HCT116 (cell line): ENCODE measurements around the gene CHD8. TPM values are rescaled to one million over a fixed set of nuclear protein-coding genes. Genes with fewer than 3 reads are reported as not detected.

ENCODE experiments used
- ATAC-seq: fragments of 200-7000 bp; cut with Tn5 transposase; 2 replicates; pipeline ENCODE4 v1.9.1; 2020; ENCODE audit warnings: mild to moderate bottlenecking, moderate library complexity
- BruUV-seq: library from RNA; stranded (reverse); fragments of 400-500 nt; replicated peaks from 2 replicates; lab custom pipeline; 2021; lab: Mats Ljungman, UMichigan
- CTCF ChIA-PET: fragments of 300-600 bp; sonication (Branson Sonifier 250); formaldehyde crosslinking; loops from one replicate; lab custom pipeline; 2021; ENCODE audit warnings: antibody characterized with exemption; lab: Charles Lee
- POLR2A ChIA-PET: fragments of 300-600, 350-600 bp; sonication (Branson Sonifier 250); formaldehyde crosslinking; loops from one replicate; lab custom pipeline; 2021; ENCODE audit warnings: antibody characterized with exemption; lab: Charles Lee
- RAD21 ChIA-PET, 2 experiments: fragments of 300-600 bp; sonication (Branson Sonifier 250); formaldehyde crosslinking; loops; one replicate each; lab custom pipeline; 2023; ENCODE audit warnings: low total read pairs in 2 of 2; ENCODE audit not compliant: uncharacterized antibody in 2 of 2, unreplicated experiment in 2 of 2, low non-redundant PET in 1 of 2; lab: Charles Lee
- DNase-seq: peaks from one replicate; pipeline ENCODE4 v3.0.0-alpha.2; 2010; ENCODE audit warnings: low read depth, low spot score
- H2AFZ ChIP-seq: fragments of 200-600 bp; shearing (Covaris generic), sonication (generic); 2 replicates; pipeline ENCODE4 v1.6.1; 2017; ENCODE audit warnings: low read depth, mixed run types, mixed read lengths, antibody characterized with exemption, low read length; ENCODE audit not compliant: poor library complexity, severe bottlenecking
- H3K27ac ChIP-seq: 2 replicates; pipeline ENCODE4 v1.5.1; 2012; ENCODE audit warnings: low read depth, low read length
- H3K27me3 ChIP-seq: fragments of 200-600 bp; sonication (generic); 2 replicates; pipeline ENCODE4 v1.6.1; 2016; ENCODE audit warnings: mixed run types, low read length, mixed read lengths; ENCODE audit not compliant: insufficient read depth
- H3K36me3 ChIP-seq, 2 experiments: fragments of 200-500 bp in 1 of 2; fragments of 200-600 bp in 1 of 2; sonication (Bioruptor generic) in 1 of 2; sonication (generic) in 1 of 2; 2 replicates each; pipeline versions ENCODE4 v1.5.1 to v1.6.1; 2014 to 2016; ENCODE audit warnings: low read length in 2 of 2, inconsistent platforms in 1 of 2, mixed read lengths in 1 of 2, mixed run types in 1 of 2; ENCODE audit not compliant: insufficient read depth in 2 of 2, control insufficient read depth in 1 of 2
- H3K4me1 ChIP-seq, 2 experiments: fragments of 200-600 bp in 1 of 2; sonication (generic) in 1 of 2; 2 replicates each; pipeline versions ENCODE4 v1.5.1 to v1.6.1; 2012 to 2017; ENCODE audit warnings: low read length in 2 of 2, inconsistent platforms in 1 of 2, mild to moderate bottlenecking in 1 of 2, mixed read lengths in 1 of 2, mixed run types in 1 of 2, moderate library complexity in 1 of 2; ENCODE audit not compliant: insufficient read depth in 2 of 2, control insufficient read depth in 1 of 2
- H3K4me2 ChIP-seq: fragments of 200-600 bp; sonication (generic); 2 replicates; pipeline ENCODE4 v1.6.1; 2017; ENCODE audit warnings: mixed run types, low read length, mixed read lengths
- H3K4me3 ChIP-seq, 2 experiments: fragments of 200-600 bp in 1 of 2; sonication (generic) in 1 of 2; replicated peaks in 1 of 2; 2 replicates each; pipeline ENCODE4 v1.5.1; 2011 to 2016; ENCODE audit warnings: low read length in 2 of 2, control low read depth in 1 of 2, low read depth in 1 of 2, mild to moderate bottlenecking in 1 of 2, mixed read lengths in 1 of 2, mixed run types in 1 of 2
- H3K79me2 ChIP-seq: fragments of 200-600 bp; sonication (generic); 2 replicates; pipeline ENCODE4 v1.6.1; 2017; ENCODE audit warnings: mild to moderate bottlenecking, mixed run types, low read length, moderate library complexity, mixed read lengths; ENCODE audit not compliant: insufficient read depth
- H3K9ac ChIP-seq: fragments of 200-600 bp; sonication (generic); 2 replicates; pipeline ENCODE4 v1.6.1; 2016; ENCODE audit warnings: low read length, mixed read lengths
- H3K9me2 ChIP-seq: fragments of 200-600 bp; sonication (generic), shearing (Covaris generic); 2 replicates; pipeline ENCODE4 v1.6.1; 2017; ENCODE audit warnings: mixed run types, mild to moderate bottlenecking, moderate library complexity; ENCODE audit not compliant: insufficient read depth
- H3K9me3 ChIP-seq, 2 experiments: fragments of 200-500 bp in 1 of 2; fragments of 200-600 bp in 1 of 2; sonication (Bioruptor generic) in 1 of 2; sonication (generic) in 1 of 2; 2 replicates each; pipeline ENCODE4 v1.6.1; 2014 to 2017; ENCODE audit warnings: low read length in 2 of 2, mixed read lengths in 2 of 2, inconsistent platforms in 1 of 2, low read depth in 1 of 2, mild to moderate bottlenecking in 1 of 2, mixed run types in 1 of 2, moderate library complexity in 1 of 2; ENCODE audit not compliant: control insufficient read depth in 1 of 2, insufficient read depth in 1 of 2
- H4K20me1 ChIP-seq: fragments of 200-600 bp; sonication (generic), shearing (Covaris generic); 2 replicates; pipeline ENCODE4 v1.6.1; 2017; ENCODE audit warnings: mixed run types, mild to moderate bottlenecking, moderate library complexity; ENCODE audit not compliant: insufficient read depth
- EGR1 ChIP-seq: IDR thresholded peaks from 2 replicates; pipeline ENCODE4 v1.6.1; 2012; ENCODE audit warnings: low read depth
- ELF1 ChIP-seq: IDR thresholded peaks from 2 replicates; pipeline ENCODE4 v1.6.1; 2012; ENCODE audit warnings: low read depth, borderline replicate concordance
- MAX ChIP-seq: IDR thresholded peaks from 2 replicates; pipeline ENCODE4 v1.6.1; 2012
- POLR2AphosphoS5 ChIP-seq: IDR thresholded peaks from 2 replicates; pipeline ENCODE4 v1.6.1; 2011; ENCODE audit warnings: mild to moderate bottlenecking, low read depth, low read length, moderate library complexity
- RAD21 ChIP-seq: IDR thresholded peaks from 2 replicates; pipeline ENCODE4 v1.6.1; 2012; ENCODE audit warnings: low read depth, mild to moderate bottlenecking
- SIN3A ChIP-seq: IDR thresholded peaks from 2 replicates; pipeline ENCODE4 v1.6.1; 2012; ENCODE audit warnings: low read depth
- TCF7L2 ChIP-seq: IDR thresholded peaks from 2 replicates; pipeline ENCODE4 v1.7.0; 2011; ENCODE audit warnings: borderline replicate concordance, inconsistent platforms; ENCODE audit not compliant: insufficient read depth, insufficient read length; ENCODE audit errors: extremely low read depth
- YY1 ChIP-seq: IDR thresholded peaks from 2 replicates; pipeline ENCODE4 v1.6.1; 2011; ENCODE audit warnings: low read length, low read depth, moderate library complexity, mild to moderate bottlenecking; ENCODE audit not compliant: insufficient replicate concordance; ENCODE audit errors: extremely low read depth
- ZFX ChIP-seq: fragments of 450-650 bp; IDR thresholded peaks from 2 replicates; pipeline ENCODE4 v1.6.1; 2017
- intact Hi-C: fragments of 100-400 bp; cut with micrococcal nuclease; formaldehyde crosslinking; loops from 2 replicates; pipeline ENCODE4 v1.10.0; 2022
- total RNA-seq: library from RNA; stranded (reverse); gene quantifications from one replicate; pipeline ENCODE4 v1.2.1, GENCODE V29; 2021; ENCODE audit not compliant: unreplicated experiment

Gene CHD8
- total RNA-seq, 1 experiment from 2014 or later: 46.8 TPM

DNA sequence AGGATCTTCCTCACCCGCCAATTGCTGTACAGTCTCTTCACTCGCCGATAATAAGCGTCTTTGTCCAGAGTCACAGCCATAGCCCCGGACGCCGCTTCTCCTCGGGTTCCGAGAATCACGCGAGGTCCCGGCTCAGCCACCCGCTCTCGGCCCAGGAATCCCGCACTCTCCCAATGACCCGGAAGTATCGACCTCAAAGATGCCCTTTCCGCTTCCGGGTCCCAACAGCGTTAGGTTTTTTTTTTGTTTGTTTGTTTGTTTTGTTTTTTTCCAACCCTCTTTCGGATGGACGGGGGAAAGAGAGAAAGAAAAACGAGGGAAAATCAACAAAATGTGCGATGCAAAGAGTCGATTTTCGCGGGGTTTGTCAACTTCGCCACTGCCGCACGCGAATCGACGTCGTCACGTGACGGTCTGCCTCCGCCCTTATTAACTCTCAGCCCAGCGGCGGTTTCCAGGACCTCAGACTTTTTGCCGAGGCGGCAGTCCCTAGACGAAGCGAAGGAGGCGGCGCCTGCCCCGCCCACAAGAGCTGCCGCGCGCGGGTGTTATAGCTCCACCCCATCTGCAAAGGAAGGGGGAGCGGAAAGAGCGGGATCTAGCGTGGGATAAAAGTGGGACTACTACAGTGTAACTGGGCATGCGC is 72.0 kb downstream of the CHD8 start, which contains the start of gene SUPT16H:
TSS of gene SUPT16H (minus strand) at position 172 of the 646 bp plus-strand sequence. CDS start at position 80, 92 bp downstream.
- intact Hi-C loops: no loop called here
- H3K4me1 ChIP-seq: peaks cover 7 to 17% of the 10 kb centered on the region in 2 experiments; a peak in 3 of 4 replicates
- peak within 1 kb of the TSS; percentile 87 for H3K27ac ChIP-seq
- H3K4me2 ChIP-seq: peak within 1 kb of the TSS; percentile 67
- CTCF ChIA-PET: interaction anchor here (1.0 to 1.3 kb wide), 2 partner anchors 92 to 94 kb away, joined by 3 to 4 read pairs; partner anchors contain the start of gene RAB2B
- H3K79me2 ChIP-seq: peaks cover 52% of the 10 kb centered on the region
- ATAC-seq (peak; percentile 97), DNase-seq (peak; percentile 85)
- H3K9me2 ChIP-seq: no peaks in the 10 kb centered on the region
- peak within 1 kb of the TSS; percentile 95 to 100 for H3K4me3 ChIP-seq
- POLR2A ChIA-PET: interaction anchor here (1.2 kb wide), 1 partner anchor 72 kb away, joined by 4 read pairs; the partner anchor contains the start of gene CHD8
- H3K9me3 ChIP-seq: no peaks in the 10 kb centered on the region
- H2AFZ ChIP-seq: peak within 1 kb of the TSS; percentile 19
- peak within 1 kb of the TSS; percentile 96 for H3K9ac ChIP-seq
- H3K27me3 ChIP-seq: no peaks in the 10 kb centered on the region
- RAD21 ChIA-PET: no interaction called here
- TF ChIP-seq MAX (peak; percentile 90), EGR1 (peak; percentile 46; the same call in 1 of the 2 replicates), RAD21 (no peak), ZFX (peak; percentile 96), SIN3A (peak; percentile 49), TCF7L2 (peak; percentile 45), ELF1 (peak; percentile 71), YY1 (no peak), POLR2AphosphoS5 (peak; percentile 66)
- BruUV-seq: no TSS peak
- peaks cover 10 to 22% of the 10 kb centered on the region in 2 experiments; a peak in 3 of 4 replicates for H3K36me3 ChIP-seq
- peaks cover 5% of the 10 kb centered on the region; the same call in 1 of the 2 replicates for H4K20me1 ChIP-seq
